CD4-positive, alpha-beta memory T cell (primary cell): ENCODE measurements around the gene NPFFR1. TPM values are rescaled to one million over a fixed set of nuclear protein-coding genes. Genes with fewer than 3 reads are reported as not detected.

ENCODE experiments used
- CTCF ChIA-PET: fragments of 350-600 bp; sonication (Branson Sonifier 250); formaldehyde crosslinking; loops from one replicate; lab custom pipeline; 2021; ENCODE audit warnings: inconsistent platforms; ENCODE audit not compliant: partially characterized antibody; lab: Charles Lee
- POLR2A ChIA-PET: fragments of 350-600 bp; sonication (Branson Sonifier 250); formaldehyde crosslinking; loops from one replicate; lab custom pipeline; 2021; ENCODE audit not compliant: partially characterized antibody; lab: Charles Lee
- DNase-seq, 5 donors: peaks; one replicate each; pipeline versions ENCODE4 v3.0.0 to v3.0.0-alpha.2; 2020 to 2022; ENCODE audit warnings: mixed read lengths in 1 of 5
- H3K27ac ChIP-seq: one replicate; pipeline ENCODE4 v1.7.0; 2013; ENCODE audit warnings: low read depth, low read length
- H3K27me3 ChIP-seq: 2 replicates; pipeline ENCODE4 v1.7.0; 2013; ENCODE audit warnings: mild to moderate bottlenecking, low read length, moderate library complexity; ENCODE audit not compliant: insufficient read depth
- H3K36me3 ChIP-seq: 2 replicates; pipeline ENCODE4 v1.7.0; 2013; ENCODE audit warnings: mild to moderate bottlenecking, low read length, moderate library complexity; ENCODE audit not compliant: insufficient read depth
- H3K4me1 ChIP-seq: 2 replicates; pipeline ENCODE4 v1.7.0; 2013; ENCODE audit warnings: mild to moderate bottlenecking, low read length, moderate library complexity; ENCODE audit not compliant: insufficient read depth
- H3K4me3 ChIP-seq, 2 donors: one replicate each; pipeline ENCODE4 v1.7.0; 2013; ENCODE audit warnings: low read length in 2 of 2, mild to moderate bottlenecking in 1 of 2
- H3K9me3 ChIP-seq, 2 donors: one replicate each; pipeline ENCODE4 v1.7.0; 2013; ENCODE audit warnings: low read length in 2 of 2, control low read depth in 1 of 2; ENCODE audit not compliant: control insufficient read depth in 1 of 2
- H3K27ac Mint-ChIP-seq, 7 donors: one replicate each; pipeline ENCODE4 v1.8.0; 2020 to 2021; ENCODE audit warnings: mixed read lengths in 7 of 7, mild to moderate bottlenecking in 6 of 7, inconsistent platforms in 3 of 7, moderate library complexity in 3 of 7
- H3K27me3 Mint-ChIP-seq, 2 donors: one replicate each; pipeline ENCODE4 v1.8.0; 2020 to 2021; ENCODE audit warnings: mixed read lengths in 2 of 2
- H3K36me3 Mint-ChIP-seq, 2 donors: one replicate each; pipeline ENCODE4 v1.8.0; 2020 to 2021; ENCODE audit warnings: mixed read lengths in 2 of 2, inconsistent platforms in 1 of 2, mild to moderate bottlenecking in 1 of 2
- H3K4me1 Mint-ChIP-seq, 4 donors: one replicate each; pipeline ENCODE4 v1.8.0; 2020 to 2021; ENCODE audit warnings: mixed read lengths in 4 of 4, mild to moderate bottlenecking in 1 of 4
- H3K4me3 Mint-ChIP-seq, 8 donors: one replicate each; pipeline ENCODE4 v1.8.0; 2020 to 2021; ENCODE audit warnings: mixed read lengths in 8 of 8, mild to moderate bottlenecking in 7 of 8, moderate library complexity in 6 of 8, inconsistent platforms in 3 of 8
- H3K9me3 Mint-ChIP-seq, 8 donors: one replicate each; pipeline ENCODE4 v1.8.0; 2020 to 2021; ENCODE audit warnings: mixed read lengths in 8 of 8, mild to moderate bottlenecking in 5 of 8, inconsistent platforms in 3 of 8, moderate library complexity in 1 of 8
- intact Hi-C: fragments of 100-400 bp; cut with micrococcal nuclease; formaldehyde crosslinking; loops from one replicate; pipeline ENCODE4 v1.15.1; 2023
- polyA plus RNA-seq, 2 donors: library from polyadenylated mRNA; unstranded; fragments of 300-500 nt; fragmentation: Illumina TruSeq; gene quantifications; one replicate each; pipeline ENCODE4 v1.2.3, GENCODE V29; 2021
- total RNA-seq, 2 experiments: library from RNA; stranded (reverse); gene quantifications; one replicate each; pipeline ENCODE4 v1.2.3, GENCODE V29; 2021

The NPFFR1 gene
- total and polyA plus RNA-seq, 4 experiments from 2014 or later = not detected

DNA sequence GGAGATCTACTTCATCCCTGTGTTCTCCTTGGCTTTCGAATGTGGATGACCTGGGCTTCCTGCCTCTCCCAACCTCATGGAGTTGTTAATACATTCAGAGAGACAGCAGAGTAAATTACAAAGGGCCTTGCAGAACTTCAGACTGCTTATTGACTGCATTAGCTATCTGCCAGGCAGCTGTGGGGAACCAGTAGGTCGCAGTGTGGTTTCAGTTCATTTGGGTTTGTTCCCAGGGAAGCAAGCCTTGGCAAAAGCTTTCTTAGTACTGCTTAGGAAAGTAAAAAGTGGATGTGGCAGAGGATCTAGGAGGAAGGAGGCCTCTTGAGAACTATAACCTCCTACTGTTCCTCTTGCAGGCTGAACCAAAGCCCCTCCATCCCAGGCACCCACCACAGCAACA is 9.2 kb downstream of the NPFFR1 start:
- Mint-ChIP-seq H3K4me1 (peaks cover 6 to 9% (median 8%) of the 10 kb centered on the region in 4 donors), H3K27me3 (no peaks in the 10 kb centered on the region), H3K9me3 (peaks cover 0 to 3% (median 0%) of the 10 kb centered on the region in 8 donors), H3K27ac (no peak overlapping the region), H3K36me3 (no peaks in the 10 kb centered on the region), H3K4me3 (no peak overlapping the region)
- POLR2A ChIA-PET = no interaction called here
- Histone ChIP-seq H3K27ac (no peak overlapping the region), H3K4me1 (peaks cover 7% of the 10 kb centered on the region), H3K27me3 (no peaks in the 10 kb centered on the region), H3K9me3 (no peaks in the 10 kb centered on the region), H3K36me3 (no peaks in the 10 kb centered on the region), H3K4me3 (no peak overlapping the region)
- intact Hi-C loops = loop anchor here (5.0 kb wide), 1 partner anchor 52 kb away; no protein-coding TSS in a partner anchor
- no peak for DNase-seq
- CTCF ChIA-PET = interaction anchor here (0.6 to 5.0 kb wide), 4 partner anchors 11 to 89 kb away, joined by 3 to 32 read pairs (median 14); no protein-coding TSS in a partner anchor

- intact Hi-C loops = loop anchor here (2.0 to 5.0 kb wide), 2 partner anchors 51 to 92 kb away; no protein-coding TSS in a partner anchor
- DNase-seq = peak in 4 of 5 donors; percentile 29 to 53 (median 42)
- no peak overlapping the region for H3K4me3 ChIP-seq
- H3K4me1 ChIP-seq = peaks cover 7% of the 10 kb centered on the region
- no peaks in the 10 kb centered on the region for H3K36me3 ChIP-seq
- no peaks in the 10 kb centered on the region for H3K27me3 ChIP-seq
- H3K27ac ChIP-seq = no peak overlapping the region
- Mint-ChIP-seq H3K27ac (peak overlapping the region in 4 of 7 donors; percentile 29 to 86 (median 65)), H3K4me1 (peaks cover 6 to 9% (median 8%) of the 10 kb centered on the region in 4 donors), H3K36me3 (no peaks in the 10 kb centered on the region), H3K4me3 (peak overlapping the region in 7 of 8 donors; percentile 21 to 73 (median 42)), H3K9me3 (peaks cover 0 to 3% (median 0%) of the 10 kb centered on the region in 8 donors), H3K27me3 (no peaks in the 10 kb centered on the region)
- H3K9me3 ChIP-seq = no peaks in the 10 kb centered on the region
- ChIA-PET CTCF (interaction anchor here (0.6 to 5.0 kb wide), 11 partner anchors 9 to 115 kb away, joined by 3 to 32 read pairs (median 5); no protein-coding TSS in a partner anchor), POLR2A (interaction anchor here (1.0 kb wide), 1 partner anchor 127 kb away, joined by 3 read pairs; the partner anchor contains the start of gene TYSND1)
These were observed 10.9 kb downstream of the NPFFR1 start for GRCh38 chr10:70272925-70273316.

- Histone ChIP-seq H3K36me3 (no peaks in the 10 kb centered on the region), H3K9me3 (no peaks in the 10 kb centered on the region), H3K27ac (no peak overlapping the region), H3K27me3 (no peaks in the 10 kb centered on the region), H3K4me1 (peaks cover 7% of the 10 kb centered on the region), H3K4me3 (no peak overlapping the region)
- Mint-ChIP-seq H3K36me3 (no peaks in the 10 kb centered on the region), H3K27ac (peak overlapping the region in 2 of 7 donors; percentile 29 to 67), H3K4me3 (peak overlapping the region in 4 of 8 donors; percentile 21 to 73 (median 40)), H3K27me3 (no peaks in the 10 kb centered on the region), H3K4me1 (peaks cover 6 to 9% (median 8%) of the 10 kb centered on the region in 4 donors), H3K9me3 (peaks cover 0 to 3% (median 0%) of the 10 kb centered on the region in 8 donors)
- CTCF ChIA-PET = interaction anchor here (0.9 to 5.0 kb wide), 11 partner anchors 8 to 116 kb away, joined by 3 to 32 read pairs (median 5); no protein-coding TSS in a partner anchor
- DNase-seq = no peak
- POLR2A ChIA-PET = interaction anchor here (1.0 kb wide), 1 partner anchor 126 kb away, joined by 3 read pairs; the partner anchor contains the start of gene TYSND1
- intact Hi-C loops = loop anchor here (2.0 to 5.0 kb wide), 2 partner anchors 50 to 93 kb away; no protein-coding TSS in a partner anchor
These were observed 11.5 kb downstream of the NPFFR1 start for GRCh38 chr10:70271996-70272924.

DNA sequence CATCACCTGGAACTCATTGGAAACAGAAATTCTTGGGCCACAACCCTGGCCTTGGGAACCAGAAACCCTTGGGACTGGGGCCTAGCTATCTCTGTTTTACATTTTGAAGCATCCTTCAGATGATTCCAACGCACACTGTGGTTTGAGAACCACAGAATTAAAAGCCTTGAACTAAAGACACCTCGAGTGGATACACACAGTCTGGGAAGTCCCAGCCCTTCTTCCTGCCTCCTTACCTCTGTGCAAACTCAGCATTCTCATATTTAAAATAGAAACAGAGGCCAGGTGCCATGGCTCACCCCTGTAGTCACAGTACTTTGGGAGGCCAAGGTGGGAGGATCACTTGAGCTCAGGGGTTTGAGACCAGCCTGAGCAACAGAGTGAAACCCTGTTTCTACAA is 12.9 kb downstream of the NPFFR1 start:
- Mint-ChIP-seq H3K36me3 (no peaks in the 10 kb centered on the region), H3K4me3 (no peak overlapping the region), H3K9me3 (peaks cover 0 to 2% (median 0%) of the 10 kb centered on the region in 8 donors), H3K4me1 (peaks cover 6 to 9% (median 8%) of the 10 kb centered on the region in 4 donors), H3K27ac (no peak overlapping the region), H3K27me3 (no peaks in the 10 kb centered on the region)
- H3K9me3 ChIP-seq = no peaks in the 10 kb centered on the region
- H3K36me3 ChIP-seq = no peaks in the 10 kb centered on the region
- H3K27me3 ChIP-seq = no peaks in the 10 kb centered on the region
- intact Hi-C loops = loop anchor here (5.0 kb wide), 1 partner anchor 49 kb away; no protein-coding TSS in a partner anchor
- CTCF ChIA-PET = interaction anchor here (1.2 to 5.0 kb wide), 2 partner anchors 9 to 48 kb away, joined by 3 to 32 read pairs; no protein-coding TSS in a partner anchor
- no peak overlapping the region for H3K27ac ChIP-seq
- POLR2A ChIA-PET = no interaction called here
- H3K4me3 ChIP-seq = no peak overlapping the region
- no peak for DNase-seq
- H3K4me1 ChIP-seq = peaks cover 7% of the 10 kb centered on the region

DNA sequence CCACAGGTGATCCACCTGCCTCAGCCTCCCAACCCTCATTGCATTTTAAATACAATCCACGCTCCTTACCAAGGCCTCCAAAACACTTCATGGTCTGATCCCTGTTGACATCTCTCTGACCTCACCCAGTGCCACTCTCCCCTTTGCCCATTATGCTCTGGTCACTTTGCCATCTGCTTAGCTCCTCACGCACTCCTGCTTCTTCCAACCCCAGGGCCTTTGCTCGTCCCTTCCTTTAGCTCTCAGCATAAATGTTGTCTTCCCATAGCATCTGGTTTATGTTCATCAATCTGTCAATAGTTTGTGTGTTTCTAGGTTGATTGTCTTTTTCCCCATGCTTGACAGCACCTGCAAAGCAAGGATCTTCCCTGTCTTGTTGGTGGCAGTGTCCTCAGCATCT is 14.1 kb downstream of the NPFFR1 start:
- Histone ChIP-seq H3K27me3 (no peaks in the 10 kb centered on the region), H3K4me1 (peaks cover 7% of the 10 kb centered on the region), H3K27ac (no peak overlapping the region), H3K36me3 (no peaks in the 10 kb centered on the region), H3K9me3 (no peaks in the 10 kb centered on the region), H3K4me3 (no peak overlapping the region)
- Mint-ChIP-seq H3K4me1 (peaks cover 6 to 9% (median 8%) of the 10 kb centered on the region in 4 donors), H3K9me3 (no peaks in the 10 kb centered on the region), H3K27me3 (no peaks in the 10 kb centered on the region), H3K27ac (peak overlapping the region in 1 of 7 donors; percentile 65), H3K36me3 (no peaks in the 10 kb centered on the region), H3K4me3 (no peak overlapping the region)
- ChIA-PET POLR2A (no interaction called here), CTCF (interaction anchor here (0.6 to 5.2 kb wide), 4 partner anchors 47 to 192 kb away, joined by 3 to 32 read pairs (median 17); no protein-coding TSS in a partner anchor)
- DNase-seq = no peak
- intact Hi-C loops = loop anchor here (5.0 kb wide), 1 partner anchor 47 kb away; no protein-coding TSS in a partner anchor

GRCh38 chr10:70268376-70268775 is 15.4 kb downstream of the NPFFR1 start:
- no peak overlapping the region for H3K4me3 ChIP-seq
- ChIA-PET POLR2A (no interaction called here), CTCF (interaction anchor here (0.6 to 5.2 kb wide), 4 partner anchors 16 to 96 kb away, joined by 3 to 31 read pairs (median 4); no protein-coding TSS in a partner anchor)
- H3K27ac Mint-ChIP-seq = no peak overlapping the region
- peaks cover 6% of the 10 kb centered on the region for H3K4me1 ChIP-seq
- H3K27me3 Mint-ChIP-seq = peaks cover 0 to 2% of the 10 kb centered on the region in 2 donors
- H3K9me3 ChIP-seq = no peaks in the 10 kb centered on the region
- intact Hi-C loops = no loop called here
- no peaks in the 10 kb centered on the region for H3K36me3 Mint-ChIP-seq
- DNase-seq = no peak
- H3K4me3 Mint-ChIP-seq = no peak overlapping the region
- H3K27me3 ChIP-seq = no peaks in the 10 kb centered on the region
- no peaks in the 10 kb centered on the region for H3K36me3 ChIP-seq
- no peaks in the 10 kb centered on the region for H3K9me3 Mint-ChIP-seq
- peaks cover 6 to 9% (median 8%) of the 10 kb centered on the region in 4 donors for H3K4me1 Mint-ChIP-seq
- no peak overlapping the region for H3K27ac ChIP-seq
